ENCODE data around the gene NDRG4.

NDRG4 gene

DNA sequence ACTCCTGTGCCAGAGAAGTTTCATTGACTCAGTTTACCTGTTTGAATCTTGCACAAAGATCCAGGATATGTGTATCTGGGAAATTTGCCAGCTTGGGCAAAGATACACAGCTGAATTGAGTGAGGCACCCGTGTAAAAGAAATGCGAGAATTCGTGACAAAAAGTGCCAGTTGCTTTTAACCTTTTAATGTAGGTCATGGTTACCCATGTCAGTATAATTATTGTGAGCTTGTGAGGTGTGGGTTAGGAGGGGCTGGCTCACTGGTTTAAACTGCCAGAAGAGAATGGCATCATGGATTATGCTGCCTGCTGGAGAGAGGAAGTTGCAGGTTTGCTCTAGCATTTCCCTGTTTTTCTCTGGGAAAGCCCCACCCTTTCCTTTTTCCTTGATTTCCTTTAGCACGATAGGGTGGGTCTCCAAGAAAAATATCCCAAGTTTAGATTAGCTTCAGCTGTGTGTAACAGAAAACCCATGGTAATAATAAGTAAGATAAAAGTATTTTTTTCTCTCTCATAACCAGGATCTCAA lies 24.8 kb upstream of the NDRG4 start:
- H3K27ac ChIP-seq: no peak overlapping the region
- TF ChIP-seq, protein P1, sequence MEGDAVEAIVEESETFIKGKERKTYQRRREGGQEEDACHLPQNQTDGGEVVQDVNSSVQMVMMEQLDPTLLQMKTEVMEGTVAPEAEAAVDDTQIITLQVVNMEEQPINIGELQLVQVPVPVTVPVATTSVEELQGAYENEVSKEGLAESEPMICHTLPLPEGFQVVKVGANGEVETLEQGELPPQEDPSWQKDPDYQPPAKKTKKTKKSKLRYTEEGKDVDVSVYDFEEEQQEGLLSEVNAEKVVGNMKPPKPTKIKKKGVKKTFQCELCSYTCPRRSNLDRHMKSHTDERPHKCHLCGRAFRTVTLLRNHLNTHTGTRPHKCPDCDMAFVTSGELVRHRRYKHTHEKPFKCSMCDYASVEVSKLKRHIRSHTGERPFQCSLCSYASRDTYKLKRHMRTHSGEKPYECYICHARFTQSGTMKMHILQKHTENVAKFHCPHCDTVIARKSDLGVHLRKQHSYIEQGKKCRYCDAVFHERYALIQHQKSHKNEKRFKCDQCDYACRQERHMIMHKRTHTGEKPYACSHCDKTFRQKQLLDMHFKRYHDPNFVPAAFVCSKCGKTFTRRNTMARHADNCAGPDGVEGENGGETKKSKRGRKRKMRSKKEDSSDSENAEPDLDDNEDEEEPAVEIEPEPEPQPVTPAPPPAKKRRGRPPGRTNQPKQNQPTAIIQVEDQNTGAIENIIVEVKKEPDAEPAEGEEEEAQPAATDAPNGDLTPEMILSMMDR (IDR thresholded peaks at IDR 0.05): no peak

DNA sequence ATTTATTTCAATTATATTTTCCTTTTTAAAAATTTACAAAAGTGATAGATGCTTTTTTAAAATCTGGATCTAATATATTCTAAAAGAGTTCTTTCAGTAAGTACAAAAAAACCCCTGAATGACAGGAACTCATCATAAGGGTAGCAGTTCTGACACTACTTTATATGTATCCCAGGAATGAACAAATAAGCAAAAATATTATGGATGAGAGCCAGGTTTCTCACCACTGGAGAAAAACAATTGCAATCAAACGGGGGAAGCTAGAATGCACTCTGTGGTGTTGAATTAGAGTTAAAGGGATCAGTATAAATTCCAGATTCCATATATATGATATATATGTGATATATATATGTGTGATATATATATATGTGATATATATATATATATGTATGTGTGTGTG lies 23.2 kb upstream of the NDRG4 start:
- TF ChIP-seq, protein P1 (IDR thresholded peaks at IDR 0.05): no peak
- no peak for DNase-seq (ENCODE audit: low spot score)
- Histone ChIP-seq H3K27ac (no peak overlapping the region), H3K4me3 (no peak overlapping the region)

More for the DNA sequence above, 24.8 kb upstream of the NDRG4 start:
- no peak overlapping the region for H3K4me3 ChIP-seq
- DNase-seq (ENCODE audit: low spot score): no peak

DNA sequence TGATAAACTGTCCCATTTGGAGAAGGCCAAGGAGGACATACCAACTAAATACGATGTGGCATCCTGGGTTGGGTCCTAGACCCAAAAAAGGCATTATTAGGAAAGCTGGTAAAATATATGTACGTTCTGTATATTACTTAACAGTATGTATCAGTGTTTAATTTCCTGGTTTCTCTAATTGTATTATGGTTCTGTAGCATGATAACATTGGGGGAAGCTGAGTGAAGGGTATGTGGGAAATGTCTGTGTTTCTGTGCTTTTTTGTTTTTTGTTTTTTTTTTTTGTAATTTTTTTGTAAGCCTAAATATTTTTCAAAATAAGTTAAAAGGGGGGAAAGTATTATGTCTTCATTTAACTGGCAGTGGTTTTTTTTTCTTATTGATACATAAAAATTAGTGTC lies 21.5 kb upstream of the NDRG4 start:
- no peak overlapping the region for H3K4me3 ChIP-seq
- no peak overlapping the region for H3K27ac ChIP-seq
- TF ChIP-seq, protein P1 (IDR thresholded peaks at IDR 0.05): no peak
- DNase-seq (ENCODE audit: low spot score): no peak

DNA sequence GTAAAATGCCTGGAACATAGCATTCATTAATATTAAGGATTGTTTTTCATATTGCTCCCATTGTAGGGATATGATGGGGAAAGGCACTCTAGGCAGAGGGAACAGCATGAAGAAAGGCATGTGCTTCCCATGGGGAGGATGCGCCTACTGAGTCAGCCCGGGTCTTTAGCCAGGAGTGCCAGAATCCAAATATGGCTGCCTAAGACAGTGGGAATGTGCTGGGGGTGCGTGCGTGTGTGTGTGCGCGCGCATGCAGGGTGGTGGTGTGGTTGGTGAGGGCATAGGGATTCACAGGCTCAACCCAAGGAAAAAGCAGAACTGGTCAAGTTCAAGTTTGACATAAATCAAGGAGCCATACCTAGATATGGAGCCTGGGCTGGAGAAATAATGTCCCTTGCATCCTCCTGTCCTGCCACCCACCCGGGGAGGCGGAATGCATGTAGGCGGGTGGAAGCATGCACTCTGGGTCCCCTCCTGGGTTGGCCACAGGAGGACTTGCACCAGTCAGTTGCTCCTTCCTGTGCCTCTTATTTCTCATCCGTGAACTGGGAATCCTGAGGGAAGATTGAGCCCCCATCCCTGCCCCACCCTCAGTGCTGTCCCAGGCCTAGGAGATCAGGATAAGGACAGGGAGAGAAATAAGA lies 18.6 kb upstream of the NDRG4 start:
- Histone ChIP-seq H3K4me3 (no peak overlapping the region), H3K27ac (no peak overlapping the region)
- TF ChIP-seq, protein P1 (IDR thresholded peaks at IDR 0.05): no peak
- no peak for DNase-seq (ENCODE audit: low spot score)

DNA sequence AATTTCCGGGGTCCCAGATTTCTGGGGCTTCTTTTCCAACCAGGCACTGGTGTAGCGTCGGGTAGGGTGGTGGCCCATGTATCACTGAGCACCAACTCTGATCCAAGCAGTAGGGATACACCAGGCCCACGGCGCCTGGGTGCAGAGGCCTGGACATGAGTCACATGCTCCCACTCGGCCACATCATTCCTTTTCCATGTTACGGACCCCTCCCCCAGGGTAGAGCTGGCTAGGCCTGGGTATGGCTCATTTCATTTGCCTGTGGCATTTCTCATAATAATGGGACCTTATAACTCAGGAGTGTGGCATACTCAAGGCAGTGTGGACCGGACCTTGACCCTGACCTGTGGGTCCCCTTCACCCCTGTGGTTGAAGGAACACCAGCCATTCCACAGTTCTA lies 18.0 kb upstream of the NDRG4 start:
- no peak overlapping the region for H3K4me3 ChIP-seq
- TF ChIP-seq, protein P1 (IDR thresholded peaks at IDR 0.05): no peak
- no peak overlapping the region for H3K27ac ChIP-seq
- no peak for DNase-seq (ENCODE audit: low spot score)

DNA sequence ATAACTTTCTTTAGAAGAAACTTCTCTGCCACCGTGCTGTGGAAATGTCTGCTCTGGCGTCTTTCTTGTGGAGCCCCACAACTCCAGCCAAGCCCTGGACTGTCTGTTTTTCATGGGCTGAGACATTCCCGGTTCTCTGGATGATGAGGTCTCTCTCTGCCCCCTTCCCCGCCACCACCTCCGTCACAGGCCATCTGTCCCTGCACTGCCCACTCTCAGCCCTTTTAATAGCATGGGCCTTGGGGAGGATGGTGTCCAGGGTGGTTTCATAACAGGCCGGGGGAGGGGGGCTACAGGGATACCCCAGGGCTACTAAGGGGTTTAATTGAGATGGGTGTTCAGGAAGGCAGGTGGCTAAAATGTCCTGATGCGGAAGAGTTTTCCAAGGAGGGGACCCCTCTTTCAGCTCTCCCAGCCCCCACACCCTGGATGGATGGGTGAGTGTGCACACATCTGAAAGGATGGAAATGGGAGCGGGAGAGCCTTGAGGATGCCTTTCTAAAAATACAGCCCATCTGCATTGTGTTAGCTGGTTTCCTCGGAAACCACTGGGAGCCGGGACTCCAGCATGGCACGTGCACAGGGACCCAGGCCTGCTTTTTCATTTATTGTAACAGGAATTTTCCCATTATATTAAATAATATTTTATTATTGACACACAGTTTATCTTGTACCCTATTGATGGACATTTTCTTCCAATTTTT lies 14.6 kb upstream of the NDRG4 start:
- Histone ChIP-seq H3K27ac (no peak overlapping the region), H3K4me3 (no peak overlapping the region)
- TF ChIP-seq, protein P1 (IDR thresholded peaks at IDR 0.05): no peak
- no peak for DNase-seq (ENCODE audit: low spot score)

All from coronary artery (tissue), 2 donors.